HepG2 (cell line): ENCODE measurements around the gene ZC2HC1B. TPM values are rescaled to one million over a fixed set of nuclear protein-coding genes. Genes with fewer than 3 reads are reported as not detected.

Source experiments
- ATF2 ChIP-seq: sonication (generic); formaldehyde crosslinking; IDR thresholded peaks from 2 replicates; pipeline ENCODE4 v1.4.0; 2020; ENCODE audit warnings: missing genetic modification reagents
- BORCS8-MEF2B ChIP-seq: sonication (generic); formaldehyde crosslinking; IDR thresholded peaks from 2 replicates; pipeline ENCODE4 v1.8.0; 2022; ENCODE audit warnings: mild to moderate bottlenecking, missing genetic modification reagents
- BRF2 ChIP-seq: sonication (generic); formaldehyde crosslinking; IDR thresholded peaks from 2 replicates; pipeline ENCODE4 v1.8.1; 2022; ENCODE audit warnings: mild to moderate bottlenecking, missing genetic modification reagents
- CEBPB ChIP-seq: IDR thresholded peaks from 2 replicates; pipeline ENCODE4 v1.6.1; 2011; ENCODE audit warnings: low read depth, low read length, improper control_type of control experiment, borderline replicate concordance
- ETV6 ChIP-seq: sonication (generic); formaldehyde crosslinking; conservative IDR thresholded peaks from 2 replicates; pipeline ENCODE4 v1.4.0; 2020; ENCODE audit warnings: missing genetic modification reagents
- KLF15 ChIP-seq: sonication (generic); formaldehyde crosslinking; IDR thresholded peaks from 2 replicates; pipeline ENCODE4 v1.8.1; 2023; ENCODE audit warnings: borderline replicate concordance, mild to moderate bottlenecking, inconsistent platforms, missing genetic modification reagents, mixed read lengths
- NFE2 ChIP-seq: sonication (generic); formaldehyde crosslinking; IDR thresholded peaks from 2 replicates; pipeline ENCODE4 v1.4.0; 2020; ENCODE audit warnings: missing genetic modification reagents
- SALL1 ChIP-seq: sonication (generic); formaldehyde crosslinking; IDR thresholded peaks from 2 replicates; pipeline ENCODE4 v1.8.0; 2022; ENCODE audit warnings: mild to moderate bottlenecking, missing genetic modification reagents
- SMAD3 ChIP-seq: sonication (generic); formaldehyde crosslinking; IDR thresholded peaks from 2 replicates; pipeline ENCODE4 v1.4.0; 2020; ENCODE audit warnings: missing genetic modification reagents
- TBL1XR1 ChIP-seq: fragments of 150-350 bp; IDR thresholded peaks from 2 replicates; pipeline ENCODE4 v1.6.1; 2014; ENCODE audit warnings: borderline replicate concordance, low read length; ENCODE audit not compliant: partially characterized antibody
- ZBTB20 ChIP-seq: sonication (generic); formaldehyde crosslinking; IDR thresholded peaks from 2 replicates; pipeline ENCODE4 v1.8.1; 2023; ENCODE audit warnings: missing genetic modification reagents, low read depth, mild to moderate bottlenecking, borderline replicate concordance
- ZBTB46 ChIP-seq: sonication (generic); formaldehyde crosslinking; IDR thresholded peaks from 2 replicates; pipeline ENCODE4 v1.4.0; 2020; ENCODE audit warnings: mild to moderate bottlenecking, missing genetic modification reagents, borderline replicate concordance
- ZNF10 ChIP-seq: sonication (generic); formaldehyde crosslinking; IDR thresholded peaks from 2 replicates; pipeline ENCODE4 v1.4.0; 2020; ENCODE audit warnings: mild to moderate bottlenecking, low read depth, missing genetic modification reagents, borderline replicate concordance
- ZNF205 ChIP-seq: IDR thresholded peaks from 2 replicates; pipeline ENCODE4 v1.6.1; 2018; ENCODE audit warnings: missing biosample characterization, missing genetic modification reagents
- ZNF24 ChIP-seq: fragments of 450-650 bp; IDR thresholded peaks from 2 replicates; pipeline ENCODE4 v1.6.1; 2017; ENCODE audit warnings: antibody characterized with exemption, mild to moderate bottlenecking
- ZSCAN31 ChIP-seq: sonication (generic); formaldehyde crosslinking; IDR thresholded peaks from 2 replicates; pipeline ENCODE4 v1.5.0; 2020; ENCODE audit warnings: low read depth, mild to moderate bottlenecking, missing genetic modification reagents
- polyA plus RNA-seq, 8 experiments: library from polyadenylated mRNA; depleted of rRNA in 3 of 8; stranded (reverse) in 7 of 8; unstranded in 1 of 8; fragments of >200 nt; fragmentation: Illumina TruSeq in 4 of 8; extraction: Trizol in 4 of 8; gene quantifications; 2 replicates each; pipeline versions ENCODE4 v1.2.1 to v1.2.3, GENCODE V29; 2011 to 2016; ENCODE audit warnings: low read depth in 4 of 8, missing spikeins in 1 of 8, mixed read lengths in 1 of 8; ENCODE audit not compliant: insufficient read depth in 1 of 8
- total RNA-seq, 5 experiments: library from RNA; depleted of rRNA; stranded (reverse); fragments of >200 nt; fragmentation: Illumina TruSeq; extraction: Trizol; gene quantifications; 2 replicates each; pipeline ENCODE4 v1.2.3, GENCODE V29; 2016; ENCODE audit warnings: low read depth in 1 of 5
- TF ChIP-seq, protein P1 (sequence below): IDR thresholded peaks from 2 replicates; pipeline ENCODE4 v1.6.1; 2016; ENCODE audit warnings: low read depth
- TF ChIP-seq, protein P2 (sequence below): sonication (generic); formaldehyde crosslinking; IDR thresholded peaks from 2 replicates; pipeline ENCODE4 v1.5.1; 2020; ENCODE audit warnings: missing genetic modification reagents, mild to moderate bottlenecking, borderline replicate concordance

The ZC2HC1B gene
- total and polyA plus RNA-seq, 2 of the 13 experiments (the other 11 are each of a cell fraction or from before 2014, with no cell fraction given): not detected

- TF ChIP-seq, protein P1, sequence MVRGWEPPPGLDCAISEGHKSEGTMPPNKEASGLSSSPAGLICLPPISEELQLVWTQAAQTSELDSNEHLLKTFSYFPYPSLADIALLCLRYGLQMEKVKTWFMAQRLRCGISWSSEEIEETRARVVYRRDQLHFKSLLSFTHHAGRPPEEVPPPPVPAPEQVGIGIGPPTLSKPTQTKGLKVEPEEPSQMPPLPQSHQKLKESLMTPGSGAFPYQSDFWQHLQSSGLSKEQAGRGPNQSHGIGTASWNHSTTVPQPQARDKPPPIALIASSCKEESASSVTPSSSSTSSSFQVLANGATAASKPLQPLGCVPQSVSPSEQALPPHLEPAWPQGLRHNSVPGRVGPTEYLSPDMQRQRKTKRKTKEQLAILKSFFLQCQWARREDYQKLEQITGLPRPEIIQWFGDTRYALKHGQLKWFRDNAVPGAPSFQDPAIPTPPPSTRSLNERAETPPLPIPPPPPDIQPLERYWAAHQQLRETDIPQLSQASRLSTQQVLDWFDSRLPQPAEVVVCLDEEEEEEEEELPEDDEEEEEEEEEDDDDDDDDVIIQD (CRISPR knock-in tag): peak; percentile 96
- TF ChIP-seq KLF15 (CRISPR knock-in tag) (peak; percentile 98), NFE2 (CRISPR knock-in tag) (no peak; the same call in 1 of the 2 replicates), SMAD3 (CRISPR knock-in tag) (peak; percentile 98), ETV6 (CRISPR knock-in tag) (0 out of 2 replicates have a peak, but pooled peaks have one; percentile 64), SALL1 (CRISPR knock-in tag) (peak; percentile 99), CEBPB (no peak), ZNF10 (CRISPR knock-in tag) (no peak), ATF2 (CRISPR knock-in tag) (peak; percentile 99), ZBTB20 (CRISPR knock-in tag) (peak; percentile 97), ZNF24 (no peak), BORCS8-MEF2B (CRISPR knock-in tag) (peak; percentile 98), ZNF205 (CRISPR knock-in tag) (peak; percentile 92), TBL1XR1 (peak; percentile 54), ZBTB46 (CRISPR knock-in tag) (peak; percentile 86; the same call in 1 of the 2 replicates), ZSCAN31 (CRISPR knock-in tag) (peak; percentile 88), BRF2 (CRISPR knock-in tag) (peak; percentile 87)
- TF ChIP-seq, protein P2, sequence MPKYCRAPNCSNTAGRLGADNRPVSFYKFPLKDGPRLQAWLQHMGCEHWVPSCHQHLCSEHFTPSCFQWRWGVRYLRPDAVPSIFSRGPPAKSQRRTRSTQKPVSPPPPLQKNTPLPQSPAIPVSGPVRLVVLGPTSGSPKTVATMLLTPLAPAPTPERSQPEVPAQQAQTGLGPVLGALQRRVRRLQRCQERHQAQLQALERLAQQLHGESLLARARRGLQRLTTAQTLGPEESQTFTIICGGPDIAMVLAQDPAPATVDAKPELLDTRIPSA (CRISPR knock-in tag): peak; percentile 94
Observed at GRCh38 chr6:143842902-143843676, 21.2 kb upstream of the ZC2HC1B start, which contains the start of gene LTV1 (continued).
